ENCODE results near the gene ODAD4.

Gene ODAD4

GRCh38 chr17:41914358-41914766 is 16.1 kb upstream of the ODAD4 start:
- peaks cover 14% of the 10 kb centered on the region; the same call in 1 of the 2 replicates for H3K36me3 ChIP-seq (ENCODE audit: insufficient read depth, low read length)

DNA sequence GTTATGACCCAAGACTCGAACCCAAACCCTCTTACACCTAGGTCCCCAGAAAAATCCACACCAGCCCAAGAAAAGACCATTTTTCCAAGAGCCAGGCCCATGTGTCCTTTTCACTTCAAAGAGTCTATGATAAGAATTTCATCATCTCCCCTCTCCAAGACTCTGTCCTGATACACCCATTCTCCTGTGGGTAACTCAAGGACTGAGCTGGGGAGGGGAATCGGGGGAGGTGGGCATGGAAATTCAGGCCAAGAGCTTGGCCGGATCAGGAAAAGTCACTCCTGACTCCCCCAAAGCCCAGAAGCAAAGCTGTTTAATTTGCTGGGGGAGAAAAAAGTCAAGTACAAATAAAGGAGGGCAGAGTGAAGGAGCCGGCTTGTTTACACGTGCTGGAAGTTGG is 15.4 kb upstream of the ODAD4 start:
- peak overlapping the region; percentile 63 for H3K27ac ChIP-seq (ENCODE audit: low read depth, low read length)
- peaks cover 69% of the 10 kb centered on the region for H3K79me2 ChIP-seq (ENCODE audit: control insufficient read depth, insufficient read depth, low read length, unreplicated experiment)
- H2AFZ ChIP-seq (ENCODE audit: low read length, unreplicated experiment) = no peak overlapping the region
- H3K4me3 ChIP-seq (ENCODE audit: low read depth, low read length) = peak overlapping the region; percentile 35
- H3K4me1 ChIP-seq (ENCODE audit: control insufficient read depth, insufficient read depth, low read length, unreplicated experiment) = peaks cover 80% of the 10 kb centered on the region
- no peaks in the 10 kb centered on the region for H3K27me3 ChIP-seq (ENCODE audit: insufficient read depth, low read length)
- peaks cover 12% of the 10 kb centered on the region; the same call in 1 of the 2 replicates for H3K36me3 ChIP-seq (ENCODE audit: insufficient read depth, low read length)

More at GRCh38 chr17:41914358-41914766, 16.1 kb upstream of the ODAD4 start:
- H3K79me2 ChIP-seq (ENCODE audit: control insufficient read depth, insufficient read depth, low read length, unreplicated experiment) = peaks cover 69% of the 10 kb centered on the region
- no peak overlapping the region for H2AFZ ChIP-seq (ENCODE audit: low read length, unreplicated experiment)
- H3K27me3 ChIP-seq (ENCODE audit: insufficient read depth, low read length) = no peaks in the 10 kb centered on the region
- H3K4me1 ChIP-seq (ENCODE audit: control insufficient read depth, insufficient read depth, low read length, unreplicated experiment) = peaks cover 78% of the 10 kb centered on the region
- H3K27ac ChIP-seq (ENCODE audit: low read depth, low read length) = peak overlapping the region; percentile 63
- peak overlapping the region; percentile 35 for H3K4me3 ChIP-seq (ENCODE audit: low read depth, low read length)

- Histone ChIP-seq H3K27me3 (ENCODE audit: insufficient read depth, low read length) (no peaks in the 10 kb centered on the region), H2AFZ (ENCODE audit: low read length, unreplicated experiment) (no peak overlapping the region), H3K36me3 (ENCODE audit: insufficient read depth, low read length) (peaks cover 10% of the 10 kb centered on the region; the same call in 1 of the 2 replicates), H3K27ac (ENCODE audit: low read depth, low read length) (peak overlapping the region; percentile 63), H3K79me2 (ENCODE audit: control insufficient read depth, insufficient read depth, low read length, unreplicated experiment) (peaks cover 69% of the 10 kb centered on the region), H3K4me1 (ENCODE audit: control insufficient read depth, insufficient read depth, low read length, unreplicated experiment) (peaks cover 76% of the 10 kb centered on the region), H3K4me3 (ENCODE audit: low read depth, low read length) (peak overlapping the region; percentile 35)
These were observed 14.9 kb upstream of the ODAD4 start for GRCh38 chr17:41915566-41915965.

GRCh38 chr17:41917192-41917591 is 13.2 kb upstream of the ODAD4 start:
- Histone ChIP-seq H3K36me3 (ENCODE audit: insufficient read depth, low read length) (peaks cover 5% of the 10 kb centered on the region; the same call in 1 of the 2 replicates), H3K4me3 (ENCODE audit: low read depth, low read length) (peak overlapping the region; percentile 94), H3K27me3 (ENCODE audit: insufficient read depth, low read length) (no peaks in the 10 kb centered on the region), H3K79me2 (ENCODE audit: control insufficient read depth, insufficient read depth, low read length, unreplicated experiment) (peaks cover 66% of the 10 kb centered on the region), H2AFZ (ENCODE audit: low read length, unreplicated experiment) (no peak overlapping the region), H3K27ac (ENCODE audit: low read depth, low read length) (peak overlapping the region; percentile 44), H3K4me1 (ENCODE audit: control insufficient read depth, insufficient read depth, low read length, unreplicated experiment) (peaks cover 61% of the 10 kb centered on the region)

- Histone ChIP-seq H3K27me3 (ENCODE audit: insufficient read depth, low read length) (no peaks in the 10 kb centered on the region), H3K27ac (ENCODE audit: low read depth, low read length) (peak overlapping the region; percentile 44), H3K36me3 (ENCODE audit: insufficient read depth, low read length) (no peaks in the 10 kb centered on the region), H3K4me3 (ENCODE audit: low read depth, low read length) (peak overlapping the region; percentile 94), H3K4me1 (ENCODE audit: control insufficient read depth, insufficient read depth, low read length, unreplicated experiment) (peaks cover 55% of the 10 kb centered on the region), H3K79me2 (ENCODE audit: control insufficient read depth, insufficient read depth, low read length, unreplicated experiment) (peaks cover 60% of the 10 kb centered on the region), H2AFZ (ENCODE audit: low read length, unreplicated experiment) (peak overlapping the region; percentile 16)
These were observed 12.6 kb upstream of the ODAD4 start for GRCh38 chr17:41917679-41918313.

DNA sequence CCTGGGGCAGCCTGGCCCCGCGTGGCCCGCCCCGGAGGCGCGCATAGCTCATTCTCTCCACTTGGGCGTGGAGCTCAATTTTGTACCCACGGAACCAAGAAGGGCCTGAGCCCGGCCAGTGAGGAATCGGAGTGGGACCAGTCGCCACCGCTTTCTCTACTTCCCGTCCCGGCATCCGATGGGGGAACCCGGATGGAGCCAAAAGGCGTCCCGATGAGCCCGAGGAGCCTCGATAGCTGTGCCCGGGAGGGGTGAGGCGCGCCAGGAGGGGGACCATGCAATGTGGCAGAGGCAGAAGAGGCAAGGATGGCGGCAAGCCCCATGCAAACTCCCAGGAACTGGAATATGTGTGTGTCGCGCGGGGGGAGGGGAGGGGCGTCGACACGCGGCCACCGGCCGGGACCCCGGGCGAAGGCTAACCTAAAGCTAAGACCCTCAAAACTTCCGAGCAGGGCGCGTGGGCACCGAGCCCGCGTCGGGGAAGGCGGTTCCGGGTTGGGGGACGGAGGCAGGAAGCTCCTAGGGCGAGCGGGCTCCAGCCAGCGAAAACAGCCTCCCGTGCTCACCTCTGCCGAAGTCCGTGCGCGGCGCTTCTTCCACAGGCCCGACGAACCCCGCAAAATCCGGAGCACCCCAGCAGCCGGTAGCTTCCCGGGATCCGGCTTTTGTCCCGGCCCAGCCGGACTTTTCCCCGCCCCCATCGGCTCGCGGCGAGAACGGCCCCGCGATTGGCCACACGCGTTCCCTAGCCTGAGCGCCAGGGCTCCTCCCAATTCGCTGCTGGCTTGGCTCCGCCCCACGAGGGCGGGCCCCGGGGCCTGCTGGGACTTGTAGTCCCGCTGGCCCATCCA is 11.9 kb upstream of the ODAD4 start, which contains the start of gene ACLY:
Gene ACLY (minus strand): TSS at position 638 of the 851 bp plus-strand sequence. CDS start 5,078 bp downstream, outside the sequence.
- Histone ChIP-seq H3K27ac (ENCODE audit: low read depth, low read length) (peak within 1 kb of the TSS; percentile 44), H2AFZ (ENCODE audit: low read length, unreplicated experiment) (peak within 1 kb of the TSS; percentile 46), H3K79me2 (ENCODE audit: control insufficient read depth, insufficient read depth, low read length, unreplicated experiment) (peaks cover 53% of the 10 kb centered on the region), H3K4me1 (ENCODE audit: control insufficient read depth, insufficient read depth, low read length, unreplicated experiment) (peaks cover 48% of the 10 kb centered on the region), H3K36me3 (ENCODE audit: insufficient read depth, low read length) (no peaks in the 10 kb centered on the region), H3K4me3 (ENCODE audit: low read depth, low read length) (peak within 1 kb of the TSS; percentile 94), H3K27me3 (ENCODE audit: insufficient read depth, low read length) (no peaks in the 10 kb centered on the region)

- Histone ChIP-seq H3K36me3 (ENCODE audit: insufficient read depth, low read length) (no peaks in the 10 kb centered on the region), H3K4me1 (ENCODE audit: control insufficient read depth, insufficient read depth, low read length, unreplicated experiment) (peaks cover 40% of the 10 kb centered on the region), H3K4me3 (ENCODE audit: low read depth, low read length) (peak overlapping the region; percentile 94), H3K79me2 (ENCODE audit: control insufficient read depth, insufficient read depth, low read length, unreplicated experiment) (peaks cover 45% of the 10 kb centered on the region), H3K27ac (ENCODE audit: low read depth, low read length) (no peak overlapping the region), H2AFZ (ENCODE audit: low read length, unreplicated experiment) (peak overlapping the region; percentile 46), H3K27me3 (ENCODE audit: insufficient read depth, low read length) (no peaks in the 10 kb centered on the region)
These were observed 11.1 kb upstream of the ODAD4 start for GRCh38 chr17:41919165-41919817.

DNA sequence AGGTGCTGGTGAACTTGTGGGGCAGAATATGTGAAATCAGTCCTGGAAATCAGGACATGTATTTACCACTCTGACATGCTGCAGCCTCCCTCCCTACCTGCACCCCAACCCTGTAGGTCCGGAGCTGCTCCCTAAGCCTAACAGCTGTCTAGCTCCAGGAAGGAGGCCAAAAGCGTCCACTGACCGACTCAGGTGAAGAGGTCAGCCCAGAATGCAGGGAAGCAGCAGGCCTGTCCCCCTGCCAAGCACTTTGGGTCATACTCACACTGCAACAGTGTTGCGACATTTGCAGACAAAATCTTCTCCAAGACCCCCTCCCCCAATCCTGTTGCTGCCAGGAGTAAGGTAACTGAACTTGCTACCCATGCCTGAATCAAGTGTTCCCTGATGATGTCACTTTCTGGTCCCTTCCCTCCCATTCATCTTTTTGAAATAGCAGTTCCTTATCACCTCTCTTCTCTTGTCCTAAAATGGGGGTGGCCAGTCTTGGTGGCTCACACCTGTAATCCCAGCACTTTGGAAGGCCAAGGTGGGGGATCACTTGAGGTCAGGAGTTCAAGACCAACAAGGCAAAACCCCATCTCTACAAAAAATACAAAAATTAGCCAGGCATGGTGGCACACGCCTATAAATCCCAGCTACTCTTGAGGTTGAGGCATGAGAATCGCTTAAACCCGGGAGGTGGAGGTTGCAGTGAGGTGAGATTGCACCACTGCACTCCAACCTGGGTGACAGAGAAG is 10.4 kb upstream of the ODAD4 start:
- Histone ChIP-seq H3K27ac (ENCODE audit: low read depth, low read length) (no peak overlapping the region), H2AFZ (ENCODE audit: low read length, unreplicated experiment) (no peak overlapping the region), H3K36me3 (ENCODE audit: insufficient read depth, low read length) (no peaks in the 10 kb centered on the region), H3K4me1 (ENCODE audit: control insufficient read depth, insufficient read depth, low read length, unreplicated experiment) (peaks cover 33% of the 10 kb centered on the region), H3K4me3 (ENCODE audit: low read depth, low read length) (peak overlapping the region; percentile 94), H3K79me2 (ENCODE audit: control insufficient read depth, insufficient read depth, low read length, unreplicated experiment) (peaks cover 38% of the 10 kb centered on the region), H3K27me3 (ENCODE audit: insufficient read depth, low read length) (no peaks in the 10 kb centered on the region)

DNA sequence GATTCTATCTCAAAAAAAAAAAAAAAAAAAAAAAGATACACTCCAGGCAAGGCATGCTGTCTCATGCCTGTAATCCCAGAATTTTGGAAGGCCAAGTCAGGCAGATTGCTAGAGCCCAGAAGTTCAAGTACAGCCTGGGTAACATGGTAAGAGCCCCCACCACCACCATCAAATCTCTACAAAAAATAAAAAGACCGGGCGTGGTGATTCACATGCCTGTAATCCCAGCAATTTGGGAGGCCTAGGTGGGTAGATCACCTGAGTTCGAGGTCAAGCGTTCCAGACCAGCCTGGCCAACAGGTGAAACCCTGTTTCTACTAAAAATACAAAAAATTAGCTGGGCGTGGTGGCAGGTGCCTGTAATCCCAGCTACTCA is 9.8 kb upstream of the ODAD4 start:
- Histone ChIP-seq H3K4me3 (ENCODE audit: low read depth, low read length) (no peak overlapping the region), H3K36me3 (ENCODE audit: insufficient read depth, low read length) (no peaks in the 10 kb centered on the region), H3K4me1 (ENCODE audit: control insufficient read depth, insufficient read depth, low read length, unreplicated experiment) (peaks cover 28% of the 10 kb centered on the region), H3K27me3 (ENCODE audit: insufficient read depth, low read length) (no peaks in the 10 kb centered on the region), H3K27ac (ENCODE audit: low read depth, low read length) (no peak overlapping the region), H2AFZ (ENCODE audit: low read length, unreplicated experiment) (no peak overlapping the region), H3K79me2 (ENCODE audit: control insufficient read depth, insufficient read depth, low read length, unreplicated experiment) (peaks cover 32% of the 10 kb centered on the region)

Data from ACC112 (cell line).